Keratinocyte (primary cell): ENCODE measurements around the gene MRPS35.

Experiments used
- CTCF ChIP-seq, 3 experiments: IDR thresholded peaks in 1 of 3; conservative IDR thresholded peaks in 1 of 3; optimal IDR thresholded peaks in 1 of 3; 2 replicates in 2 of 3; 3 replicates in 1 of 3; pipeline versions ENCODE3 to v1.5.1; 2011; ENCODE audit warnings: low read length in 3 of 3, mild to moderate bottlenecking in 3 of 3, moderate library complexity in 2 of 3, control low read depth in 1 of 3, inconsistent platforms in 1 of 3; ENCODE audit not compliant: insufficient read depth in 2 of 3; ENCODE audit errors: extremely low read depth in 1 of 3
- EZH2 ChIP-seq: IDR thresholded peaks from one replicate; pipeline ENCODE4 v1.6.1; 2012; ENCODE audit warnings: inconsistent platforms, mild to moderate bottlenecking, low read length, moderate library complexity

GRCh38 chr12:27797301-27798025 is 86.8 kb downstream of the MRPS35 start:
- TF ChIP-seq CTCF (optimal IDR thresholded peaks at IDR 0.05 in 1 of 3, IDR thresholded peaks at IDR 0.05 in 1 of 3, conservative IDR thresholded peaks at IDR 0.05 in 1 of 3; ENCODE audit: extremely low read depth in 1 of 3, insufficient read depth in 2 of 3, low read length in 3 of 3), result no peak
- TF ChIP-seq EZH2, result no peak
